Measurements from ENCODE around the gene CARM1. TPM values are rescaled to one million over a fixed set of nuclear protein-coding genes. Genes with fewer than 3 reads are reported as not detected.

Gene CARM1
- total and polyA plus RNA-seq, 8 donors, result 34.4 to 54.1 (median 41.6) TPM

DNA sequence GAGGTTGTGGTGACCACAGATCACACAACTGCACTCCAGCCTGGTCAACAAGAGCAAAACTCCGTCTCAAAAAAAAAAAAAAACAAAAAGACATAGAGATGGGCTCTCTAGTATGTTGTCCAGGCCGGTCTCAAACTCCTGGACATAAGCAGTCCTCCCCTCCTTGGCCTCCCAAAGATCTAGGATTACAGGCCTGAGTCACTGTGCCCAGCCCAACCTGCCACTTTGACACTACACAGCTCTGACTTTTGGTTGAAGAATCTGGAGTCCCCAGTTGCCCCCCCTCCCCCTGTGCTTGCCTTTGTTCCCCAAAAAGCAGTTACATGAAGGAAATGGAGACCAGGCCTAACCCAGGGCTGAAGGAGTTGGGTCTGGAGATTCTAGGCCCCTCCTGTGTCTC lies 12.9 kb downstream of the CARM1 start:
- no peaks in the 10 kb centered on the region for H3K9me3 ChIP-seq
- H3K27ac ChIP-seq, result no peak overlapping the region
- DNase-seq (no peak), ATAC-seq (no peak)
- TF ChIP-seq, protein P1, sequence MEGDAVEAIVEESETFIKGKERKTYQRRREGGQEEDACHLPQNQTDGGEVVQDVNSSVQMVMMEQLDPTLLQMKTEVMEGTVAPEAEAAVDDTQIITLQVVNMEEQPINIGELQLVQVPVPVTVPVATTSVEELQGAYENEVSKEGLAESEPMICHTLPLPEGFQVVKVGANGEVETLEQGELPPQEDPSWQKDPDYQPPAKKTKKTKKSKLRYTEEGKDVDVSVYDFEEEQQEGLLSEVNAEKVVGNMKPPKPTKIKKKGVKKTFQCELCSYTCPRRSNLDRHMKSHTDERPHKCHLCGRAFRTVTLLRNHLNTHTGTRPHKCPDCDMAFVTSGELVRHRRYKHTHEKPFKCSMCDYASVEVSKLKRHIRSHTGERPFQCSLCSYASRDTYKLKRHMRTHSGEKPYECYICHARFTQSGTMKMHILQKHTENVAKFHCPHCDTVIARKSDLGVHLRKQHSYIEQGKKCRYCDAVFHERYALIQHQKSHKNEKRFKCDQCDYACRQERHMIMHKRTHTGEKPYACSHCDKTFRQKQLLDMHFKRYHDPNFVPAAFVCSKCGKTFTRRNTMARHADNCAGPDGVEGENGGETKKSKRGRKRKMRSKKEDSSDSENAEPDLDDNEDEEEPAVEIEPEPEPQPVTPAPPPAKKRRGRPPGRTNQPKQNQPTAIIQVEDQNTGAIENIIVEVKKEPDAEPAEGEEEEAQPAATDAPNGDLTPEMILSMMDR (IDR thresholded peaks at IDR 0.05), result no peak
- no peak overlapping the region for H3K4me3 ChIP-seq
- intact Hi-C loops (cut with DNase I), result no loop called here
- H3K27me3 ChIP-seq, result no peaks in the 10 kb centered on the region
- peaks cover 0 to 3% of the 10 kb centered on the region in 2 donors for H3K4me1 ChIP-seq
- no peaks in the 10 kb centered on the region for H3K36me3 ChIP-seq

DNA sequence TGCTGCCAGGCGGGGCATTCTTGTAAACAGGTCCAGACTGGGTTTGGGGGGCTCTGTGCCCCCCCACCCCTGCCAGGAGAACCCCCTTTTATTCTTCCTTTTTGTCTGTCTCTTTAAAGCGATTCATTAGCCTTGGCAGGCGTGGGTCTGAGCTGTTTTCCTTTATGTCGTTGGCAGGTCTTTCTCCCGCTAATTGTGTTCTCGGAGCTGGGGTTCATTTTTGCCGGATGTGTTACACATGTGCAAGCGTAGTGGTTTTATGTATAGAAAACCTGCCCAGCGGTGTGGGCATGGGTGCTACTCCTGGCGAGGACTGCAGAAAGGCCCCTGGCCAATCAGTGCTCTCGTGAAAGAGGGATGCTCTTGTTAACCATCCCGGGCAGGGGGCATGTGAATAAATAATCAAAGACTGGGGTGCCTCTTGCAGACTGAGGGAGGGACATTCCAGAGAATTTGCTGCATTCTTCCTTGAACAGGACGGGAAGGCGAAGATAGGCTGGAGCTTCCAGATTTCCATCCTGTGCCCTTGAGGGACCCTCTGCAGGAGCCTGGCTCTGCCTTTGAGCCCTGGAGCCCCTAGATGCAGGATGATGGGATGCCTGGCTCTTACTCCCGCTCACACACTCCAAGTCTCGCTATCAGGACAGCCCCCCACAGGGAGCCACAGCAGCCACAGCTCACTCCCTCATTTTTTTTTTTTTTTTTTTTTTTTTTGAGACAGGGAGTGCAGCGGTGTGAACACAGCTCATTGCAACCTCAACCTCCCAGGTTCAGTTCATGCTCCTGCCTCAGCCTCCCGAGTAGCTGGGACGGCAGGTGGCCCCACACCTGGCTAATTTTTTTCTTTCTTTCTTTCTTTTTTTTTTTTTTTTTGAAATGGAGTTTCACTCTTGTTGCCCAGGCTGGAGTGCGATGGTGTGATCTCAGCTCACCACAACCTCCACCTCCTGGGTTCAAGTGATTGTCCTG lies 14.1 kb downstream of the CARM1 start:
- DNase-seq (no peak), ATAC-seq (no peak)
- H3K27me3 ChIP-seq, result no peaks in the 10 kb centered on the region
- TF ChIP-seq, protein P1 (IDR thresholded peaks at IDR 0.05), result no peak
- no peaks in the 10 kb centered on the region for H3K4me1 ChIP-seq
- intact Hi-C loops (cut with DNase I), result no loop called here
- H3K27ac ChIP-seq, result no peak overlapping the region
- no peaks in the 10 kb centered on the region for H3K36me3 ChIP-seq
- no peak overlapping the region for H3K4me3 ChIP-seq
- H3K9me3 ChIP-seq, result no peaks in the 10 kb centered on the region

GRCh38 chr19:10887616-10888367 lies 16.4 kb downstream of the CARM1 start:
- Histone ChIP-seq H3K27me3 (no peaks in the 10 kb centered on the region), H3K36me3 (no peaks in the 10 kb centered on the region), H3K4me1 (no peaks in the 10 kb centered on the region), H3K27ac (no peak overlapping the region), H3K4me3 (no peak overlapping the region), H3K9me3 (no peaks in the 10 kb centered on the region)
- ATAC-seq (peak; percentile 67), DNase-seq (no peak)
- TF ChIP-seq, protein P1 (IDR thresholded peaks at IDR 0.05), result no peak
- intact Hi-C loops (cut with DNase I), result no loop called here

DNA sequence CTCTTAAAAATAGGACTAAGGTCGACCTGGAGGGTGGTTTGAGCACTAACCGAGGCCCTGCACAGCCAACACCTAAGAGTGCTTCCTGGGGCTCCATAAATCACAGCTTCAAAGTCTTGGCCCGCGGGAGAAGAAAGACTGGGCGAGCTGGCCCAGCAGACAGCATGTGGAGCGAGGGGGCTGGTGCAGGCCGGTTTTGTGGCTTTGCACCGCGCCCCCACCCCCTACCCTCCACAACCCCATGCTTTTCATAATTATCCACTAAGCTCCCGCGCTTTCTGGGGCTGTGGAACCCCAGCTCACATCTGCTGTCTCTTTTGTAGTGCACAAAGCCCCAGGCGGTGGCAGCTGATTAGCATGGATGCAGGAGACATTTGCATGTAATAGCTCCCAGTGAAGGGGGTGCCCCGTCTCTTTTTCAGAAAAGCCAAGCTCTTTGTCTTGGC lies 17.1 kb downstream of the CARM1 start:
- TF ChIP-seq, protein P1 (IDR thresholded peaks at IDR 0.05), result no peak
- DNase-seq (no peak), ATAC-seq (no peak)
- no peaks in the 10 kb centered on the region for H3K36me3 ChIP-seq
- intact Hi-C loops (cut with DNase I), result no loop called here
- no peaks in the 10 kb centered on the region for H3K4me1 ChIP-seq
- H3K27me3 ChIP-seq, result no peaks in the 10 kb centered on the region
- no peak overlapping the region for H3K4me3 ChIP-seq
- no peaks in the 10 kb centered on the region for H3K9me3 ChIP-seq
- H3K27ac ChIP-seq, result no peak overlapping the region

DNA sequence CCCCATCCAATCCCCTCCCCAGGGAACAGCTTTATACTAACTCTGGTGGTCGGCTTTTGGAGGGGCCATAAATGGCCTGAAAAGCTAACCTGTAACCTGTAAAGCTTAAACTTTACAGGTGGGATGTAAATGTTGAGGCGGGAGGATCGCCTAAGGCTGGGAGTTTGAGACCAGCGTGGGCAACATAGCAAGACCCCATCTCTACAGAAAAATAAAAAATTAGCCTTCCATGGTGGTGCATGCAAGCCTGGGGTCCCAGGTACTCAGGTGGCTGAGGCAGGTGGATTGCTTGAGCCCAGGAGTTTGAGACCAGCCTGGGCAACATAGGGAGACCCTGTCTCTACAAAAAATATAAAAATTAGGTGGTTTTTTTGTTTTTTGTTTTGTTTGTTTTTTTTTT lies 18.5 kb downstream of the CARM1 start:
- H3K4me3 ChIP-seq, result no peak overlapping the region
- no peaks in the 10 kb centered on the region for H3K4me1 ChIP-seq
- intact Hi-C loops (cut with DNase I), result no loop called here
- H3K27me3 ChIP-seq, result no peaks in the 10 kb centered on the region
- DNase-seq (no peak), ATAC-seq (no peak)
- H3K9me3 ChIP-seq, result no peaks in the 10 kb centered on the region
- no peak overlapping the region for H3K27ac ChIP-seq
- TF ChIP-seq, protein P1 (IDR thresholded peaks at IDR 0.05), result no peak
- H3K36me3 ChIP-seq, result no peaks in the 10 kb centered on the region
